ENCODE data around the gene TMEM14A. TPM values are rescaled to one million over a fixed set of nuclear protein-coding genes. Genes with fewer than 3 reads are reported as not detected.

Gene TMEM14A
- total RNA-seq, 2 donors from 2014 or later: 9.2 to 12.6 TPM

- peaks cover 10% of the 10 kb centered on the region for H3K4me1 Mint-ChIP-seq
- Histone ChIP-seq H3K27ac (ENCODE audit: low read depth, low read length) (no peak overlapping the region), H3K9ac (ENCODE audit: extremely low read depth, low read length, poor library complexity, severe bottlenecking) (no peak overlapping the region), H3K4me1 (ENCODE audit: control insufficient read depth, insufficient read depth, low read length) (peaks cover 7% of the 10 kb centered on the region), H3K9me3 (ENCODE audit: control insufficient read depth, low read length) (no peaks in the 10 kb centered on the region), H3K27me3 (ENCODE audit: control insufficient read depth, insufficient read depth, low read length, poor library complexity, severe bottlenecking) (no peaks in the 10 kb centered on the region), H3K36me3 (ENCODE audit: control insufficient read depth, insufficient read depth, low read length) (peaks cover 9% of the 10 kb centered on the region), H3K4me3 (ENCODE audit: low read length) (peak overlapping the region; percentile 95)
- H3K9me3 Mint-ChIP-seq: no peaks in the 10 kb centered on the region
- peaks cover 25% of the 10 kb centered on the region for H3K36me3 Mint-ChIP-seq (ENCODE audit: low read depth)
- DNase-seq: no peak
- H3K4me3 Mint-ChIP-seq: no peak overlapping the region
- 93 to 100% methylated on average over 1 to 2 of the region's 2 CpGs for WGBS, 2 experiments (ENCODE audit: insufficient coverage in 1 of 2, insufficient read length in 1 of 2)
- no peak for TF ChIP-seq CTCF (conservative IDR thresholded peaks at IDR 0.05)
- no peak overlapping the region for H3K27ac Mint-ChIP-seq
- H3K27me3 Mint-ChIP-seq (ENCODE audit: insufficient read depth): no peaks in the 10 kb centered on the region
Observed at GRCh38 chr6:52666523-52666922, 4.4 kb upstream of the TMEM14A start.

GRCh38 chr6:52667572-52667971 lies 3.3 kb upstream of the TMEM14A start:
- H3K27ac ChIP-seq (ENCODE audit: low read depth, low read length): no peak overlapping the region
- H3K9me3 ChIP-seq (ENCODE audit: control insufficient read depth, low read length): no peaks in the 10 kb centered on the region
- H3K9ac ChIP-seq (ENCODE audit: extremely low read depth, low read length, poor library complexity, severe bottlenecking): no peak overlapping the region
- DNase-seq: no peak
- H3K36me3 ChIP-seq (ENCODE audit: control insufficient read depth, insufficient read depth, low read length): peaks cover 9% of the 10 kb centered on the region
- H3K4me3 Mint-ChIP-seq: no peak overlapping the region
- H3K4me1 Mint-ChIP-seq: peaks cover 17% of the 10 kb centered on the region
- no peak overlapping the region for H3K27ac Mint-ChIP-seq
- no peak for TF ChIP-seq CTCF (conservative IDR thresholded peaks at IDR 0.05)
- no peaks in the 10 kb centered on the region for H3K27me3 Mint-ChIP-seq (ENCODE audit: insufficient read depth)
- peaks cover 7% of the 10 kb centered on the region for H3K4me1 ChIP-seq (ENCODE audit: control insufficient read depth, insufficient read depth, low read length)
- no peaks in the 10 kb centered on the region for H3K9me3 Mint-ChIP-seq
- no peaks in the 10 kb centered on the region for H3K27me3 ChIP-seq (ENCODE audit: control insufficient read depth, insufficient read depth, low read length, poor library complexity, severe bottlenecking)
- 95 to 100% methylated on average over 1 of the region's 1 CpG for WGBS, 2 experiments (ENCODE audit: insufficient coverage in 1 of 2, insufficient read length in 1 of 2)
- H3K4me3 ChIP-seq (ENCODE audit: low read length): no peak overlapping the region
- peaks cover 25% of the 10 kb centered on the region for H3K36me3 Mint-ChIP-seq (ENCODE audit: low read depth)

GRCh38 chr6:52671676-52672075 lies 763 bp downstream of the TMEM14A start:
- H3K27me3 ChIP-seq (ENCODE audit: control insufficient read depth, insufficient read depth, low read length, poor library complexity, severe bottlenecking): no peaks in the 10 kb centered on the region
- H3K36me3 Mint-ChIP-seq (ENCODE audit: low read depth): peaks cover 27% of the 10 kb centered on the region
- DNase-seq: no peak
- no peak for TF ChIP-seq CTCF (conservative IDR thresholded peaks at IDR 0.05)
- peak overlapping the region; percentile 12 for H3K9ac ChIP-seq (ENCODE audit: extremely low read depth, low read length, poor library complexity, severe bottlenecking)
- peaks cover 40% of the 10 kb centered on the region for H3K4me1 Mint-ChIP-seq
- peak overlapping the region; percentile 86 for H3K4me3 ChIP-seq (ENCODE audit: low read length)
- H3K4me3 Mint-ChIP-seq: peak overlapping the region; percentile 73
- peaks cover 9% of the 10 kb centered on the region for H3K36me3 ChIP-seq (ENCODE audit: control insufficient read depth, insufficient read depth, low read length)
- H3K27ac Mint-ChIP-seq: no peak overlapping the region
- no peak overlapping the region for H3K27ac ChIP-seq (ENCODE audit: low read depth, low read length)
- H3K27me3 Mint-ChIP-seq (ENCODE audit: insufficient read depth): no peaks in the 10 kb centered on the region
- 86% methylated on average over 6 to 9 of the region's 9 CpGs for WGBS, 2 experiments (ENCODE audit: insufficient coverage in 1 of 2, insufficient read length in 1 of 2)
- no peaks in the 10 kb centered on the region for H3K9me3 Mint-ChIP-seq
- H3K4me1 ChIP-seq (ENCODE audit: control insufficient read depth, insufficient read depth, low read length): peaks cover 9% of the 10 kb centered on the region
- H3K9me3 ChIP-seq (ENCODE audit: control insufficient read depth, low read length): no peaks in the 10 kb centered on the region

All from endodermal cell (in vitro differentiated cells).